HepG2 (cell line): Measurements from ENCODE around the gene TUFM. TPM values are rescaled to one million over a fixed set of nuclear protein-coding genes. Genes with fewer than 3 reads are reported as not detected.

Source experiments
- ATAC-seq: fragments of 200-7000 bp; cut with Tn5 transposase; 3 replicates; pipeline ENCODE4 v1.9.1; 2020; ENCODE audit warnings: mild to moderate bottlenecking, moderate library complexity
- BruUV-seq: library from RNA; stranded (reverse); fragments of 400-500 nt; replicated peaks from 2 replicates; lab custom pipeline; 2021; lab: Mats Ljungman, UMichigan
- CTCF ChIA-PET: fragments of 300-600 bp; formaldehyde crosslinking; extraction: SDS; loops from one replicate; lab custom pipeline; 2021; ENCODE audit warnings: low total read pairs, inconsistent platforms, low intra/inter-chr PET ratio; lab: Yijun Ruan, JAX
- POLR2A ChIA-PET: fragments of 350-600 bp; sonication (Branson Sonifier 250); formaldehyde crosslinking; loops from one replicate; lab custom pipeline; 2020; ENCODE audit warnings: antibody characterized with exemption, inconsistent platforms; lab: Yijun Ruan, JAX
- DNase-seq: peaks from one replicate; pipeline ENCODE4 v3.0.0-alpha.2; 2015; ENCODE audit warnings: low spot score
- FAIRE-seq: peaks from 3 replicates; lab custom pipeline; 2011; peaks lifted over from hg19 to GRCh38; lab: Jason Lieb, UNC
- H2AFZ ChIP-seq: one replicate; pipeline ENCODE4 v1.6.1; 2011; ENCODE audit warnings: low read length, inconsistent platforms
- H3K27ac ChIP-seq: fragments of 300-600 bp; 3 replicates; pipeline ENCODE4 v1.8.0; 2011; ENCODE audit warnings: mixed run types, mild to moderate bottlenecking, mixed read lengths, low read length, inconsistent platforms; ENCODE audit not compliant: insufficient read depth; ENCODE audit errors: extremely low read length
- H3K27me3 ChIP-seq, 2 experiments: fragments of 200-600 bp in 1 of 2; 2 replicates in 1 of 2; 3 replicates in 1 of 2; pipeline versions ENCODE4 v1.6.0 to v1.8.0; 2011; ENCODE audit warnings: low read length in 2 of 2, mild to moderate bottlenecking in 2 of 2, moderate library complexity in 2 of 2, inconsistent platforms in 1 of 2; ENCODE audit not compliant: insufficient read depth in 2 of 2, control insufficient read depth in 1 of 2
- H3K36me3 ChIP-seq, 2 experiments: fragments of 200-600 bp in 1 of 2; replicated peaks in 1 of 2; 2 replicates in 1 of 2; 3 replicates in 1 of 2; pipeline versions ENCODE4 v1.5.1 to v1.8.0; 2011; ENCODE audit warnings: low read length in 2 of 2, inconsistent platforms in 1 of 2; ENCODE audit not compliant: insufficient read depth in 2 of 2, control insufficient read depth in 1 of 2
- H3K4me1 ChIP-seq: 2 replicates; pipeline ENCODE4 v1.5.1; 2012; ENCODE audit warnings: low read length, inconsistent platforms; ENCODE audit not compliant: insufficient read depth
- H3K4me2 ChIP-seq: 2 replicates; pipeline ENCODE4 v1.6.0; 2011; ENCODE audit warnings: low read depth, low read length, inconsistent platforms
- H3K4me3 ChIP-seq, 3 experiments: fragments of 200-600 bp in 1 of 3; sonication (generic), shearing (Covaris generic) in 1 of 3; replicated peaks in 1 of 3; 2 replicates each; pipeline ENCODE4 v1.5.1; 2011 to 2016; ENCODE audit warnings: low read length in 3 of 3, inconsistent platforms in 2 of 3, low read depth in 2 of 3, mild to moderate bottlenecking in 2 of 3, control low read depth in 1 of 3, mixed read lengths in 1 of 3; ENCODE audit not compliant: insufficient read depth in 1 of 3
- H3K79me2 ChIP-seq: one replicate; pipeline ENCODE4 v1.6.1; 2011; ENCODE audit warnings: low read length, inconsistent platforms; ENCODE audit not compliant: insufficient read depth
- H3K9ac ChIP-seq: 2 replicates; pipeline ENCODE4 v1.6.0; 2011; ENCODE audit warnings: mild to moderate bottlenecking, low read depth, low read length, inconsistent platforms; ENCODE audit not compliant: insufficient read depth
- H3K9me3 ChIP-seq: 2 replicates; pipeline ENCODE4 v1.5.1; 2012; ENCODE audit warnings: mild to moderate bottlenecking, low read length
- H4K20me1 ChIP-seq: 2 replicates; pipeline ENCODE4 v1.6.0; 2011; ENCODE audit warnings: inconsistent platforms, mild to moderate bottlenecking, low read length, moderate library complexity; ENCODE audit not compliant: insufficient read depth
- ATF1 ChIP-seq: IDR thresholded peaks from 2 replicates; pipeline ENCODE4 v1.6.1; 2016; ENCODE audit warnings: mild to moderate bottlenecking, control low read depth
- CEBPB ChIP-seq: IDR thresholded peaks from 2 replicates; pipeline ENCODE4 v1.6.1; 2011; ENCODE audit warnings: low read depth, low read length, improper control_type of control experiment, borderline replicate concordance
- EED ChIP-seq: sonication (generic); formaldehyde crosslinking; IDR thresholded peaks from 2 replicates; pipeline ENCODE4 v1.5.0; 2020; ENCODE audit warnings: mild to moderate bottlenecking, missing genetic modification reagents
- ETV5 ChIP-seq: IDR thresholded peaks from 2 replicates; pipeline ENCODE4 v1.6.1; 2018; ENCODE audit warnings: missing biosample characterization, missing genetic modification reagents, inconsistent platforms, borderline replicate concordance
- IKZF5 ChIP-seq: IDR thresholded peaks from 2 replicates; pipeline ENCODE4 v1.6.1; 2018; ENCODE audit warnings: missing genetic modification reagents, mild to moderate bottlenecking, missing compliant biosample characterization
- MZF1 ChIP-seq: sonication (generic); formaldehyde crosslinking; IDR thresholded peaks from 2 replicates; pipeline ENCODE4 v1.8.1; 2023; ENCODE audit warnings: mild to moderate bottlenecking, missing genetic modification reagents, borderline replicate concordance
- PAF1 ChIP-seq: IDR thresholded peaks from 2 replicates; pipeline ENCODE4 v1.6.1; 2016; ENCODE audit warnings: missing genetic modification reagents, missing compliant biosample characterization
- POLR2AphosphoS5 ChIP-seq: IDR thresholded peaks from 2 replicates; pipeline ENCODE4 v1.6.1; 2012; ENCODE audit warnings: low read depth, low read length
- RBM22 ChIP-seq: fragments of 200-400 bp; formaldehyde crosslinking; optimal IDR thresholded peaks from 2 replicates; pipeline ENCODE3; 2017; ENCODE audit warnings: mild to moderate bottlenecking, low read length, moderate library complexity
- SOX5 ChIP-seq: IDR thresholded peaks from 2 replicates; pipeline ENCODE4 v1.6.1; 2016; ENCODE audit warnings: borderline replicate concordance
- TEF ChIP-seq: sonication (generic); formaldehyde crosslinking; IDR thresholded peaks from 2 replicates; pipeline ENCODE4 v1.5.0; 2020; ENCODE audit warnings: missing genetic modification reagents
- TFAP4 ChIP-seq: sonication (generic); IDR thresholded peaks from 2 replicates; pipeline ENCODE4 v1.6.1; 2016; ENCODE audit warnings: low read depth, borderline replicate concordance
- TOE1 ChIP-seq: sonication (generic); formaldehyde crosslinking; IDR thresholded peaks from 2 replicates; pipeline ENCODE4 v1.4.0; 2020; ENCODE audit warnings: mild to moderate bottlenecking, missing genetic modification reagents
- ZBTB39 ChIP-seq: sonication (generic); formaldehyde crosslinking; IDR thresholded peaks from 2 replicates; pipeline ENCODE4 v1.5.0; 2020; ENCODE audit warnings: missing genetic modification reagents
- ZNF607 ChIP-seq: sonication (generic); formaldehyde crosslinking; IDR thresholded peaks from 2 replicates; pipeline ENCODE4 v1.5.1; 2020; ENCODE audit warnings: missing genetic modification reagents, mild to moderate bottlenecking, borderline replicate concordance
- WGBS: methylation state at CpG from one replicate; pipeline ENCODE4 v1.1.6; 2017; ENCODE audit warnings: low lambda C conversion rate; 5-methylcytosine and 5-hydroxymethylcytosine counted together
- in situ Hi-C: cut with HindIII; loops from 2 replicates; pipeline ENCODE4 v1.10.0; 2017; ENCODE audit warnings: low pct_unique_long_range_greater_than_20kb; ENCODE audit not compliant: extremely low pct_ligation_motif_present
- intact Hi-C: fragments of 100-400 bp; cut with micrococcal nuclease; formaldehyde crosslinking; loops from one replicate; pipeline ENCODE4 v1.10.0; 2022; ENCODE audit not compliant: unreplicated experiment
- polyA plus RNA-seq, 8 experiments: library from polyadenylated mRNA; depleted of rRNA in 3 of 8; stranded (reverse) in 7 of 8; unstranded in 1 of 8; fragments of >200 nt; fragmentation: Illumina TruSeq in 4 of 8; extraction: Trizol in 4 of 8; gene quantifications; 2 replicates each; pipeline versions ENCODE4 v1.2.1 to v1.2.3, GENCODE V29; 2011 to 2016; ENCODE audit warnings: low read depth in 4 of 8, missing spikeins in 1 of 8, mixed read lengths in 1 of 8; ENCODE audit not compliant: insufficient read depth in 1 of 8
- total RNA-seq, 5 experiments: library from RNA; depleted of rRNA; stranded (reverse); fragments of >200 nt; fragmentation: Illumina TruSeq; extraction: Trizol; gene quantifications; 2 replicates each; pipeline ENCODE4 v1.2.3, GENCODE V29; 2016; ENCODE audit warnings: low read depth in 1 of 5

TUFM gene
- total and polyA plus RNA-seq, 2 of the 13 experiments (the other 11 are each of a cell fraction or from before 2014, with no cell fraction given), result 206 to 298 TPM

GRCh38 chr16:28837672-28838557, 8.2 kb downstream of the TUFM start:
- Histone ChIP-seq H3K36me3 (peaks cover 42 to 58% of the 10 kb centered on the region in 2 experiments), H4K20me1 (peaks cover 8% of the 10 kb centered on the region; the same call in 1 of the 2 replicates), H3K9ac (no peak overlapping the region), H3K27me3 (no peaks in the 10 kb centered on the region), H3K79me2 (no peaks in the 10 kb centered on the region), H3K4me1 (peaks cover 3% of the 10 kb centered on the region; the same call in 1 of the 2 replicates), H3K9me3 (no peaks in the 10 kb centered on the region), H2AFZ (no peak overlapping the region), H3K4me2 (no peak overlapping the region), H3K4me3 (no peak overlapping the region), H3K27ac (no peak overlapping the region)
- FAIRE-seq (no peak), DNase-seq (no peak), ATAC-seq (no peak)
- WGBS, result 95% methylated on average over 7 of the region's 7 CpGs
- BruUV-seq, result no TSS peak
- intact Hi-C loops, result no loop called here
- in situ Hi-C loops, result no loop called here
- POLR2A ChIA-PET, result interaction anchor here (1.0 to 6.8 kb wide), 7 partner anchors 8 to 113 kb away, joined by 3 to 51 read pairs (median 9); partner anchors contain the start of genes ATXN2L, NFATC2IP, SH2B1 and TUFM
- CTCF ChIA-PET, result no interaction called here
- TF ChIP-seq TOE1 (CRISPR knock-in tag) (no peak), IKZF5 (no peak), PAF1 (CRISPR knock-in tag) (peak; percentile 43; the same call in 1 of the 2 replicates), TEF (CRISPR knock-in tag) (no peak), ATF1 (CRISPR knock-in tag) (no peak), POLR2AphosphoS5 (peak; percentile 36), SOX5 (no peak), CEBPB (no peak), ZBTB39 (CRISPR knock-in tag) (no peak), TFAP4 (no peak), MZF1 (CRISPR knock-in tag) (no peak), ETV5 (CRISPR knock-in tag) (no peak), EED (CRISPR knock-in tag) (no peak), ZNF607 (CRISPR knock-in tag) (no peak), RBM22 (peak; percentile 88)
